Activated CD4-positive, alpha-beta memory T cell treated with anti-CD3 and anti-CD28 coated beads for 36 hours (primary cell): ENCODE measurements around the gene KIF13A. TPM values are rescaled to one million over a fixed set of nuclear protein-coding genes. Genes with fewer than 3 reads are reported as not detected.

Source experiments
- CTCF ChIA-PET: fragments of 350-600 bp; sonication (Branson Sonifier 250); formaldehyde crosslinking; loops from one replicate; lab custom pipeline; 2021; ENCODE audit warnings: antibody characterized with exemption, inconsistent platforms; lab: Charles Lee
- POLR2A ChIA-PET: fragments of 350-600 bp; sonication (Branson Sonifier 250); formaldehyde crosslinking; loops from one replicate; lab custom pipeline; 2021; ENCODE audit warnings: antibody characterized with exemption; lab: Charles Lee
- DNase-seq: peaks from one replicate; pipeline ENCODE4 v3.0.0-alpha.2; 2020
- H3K27ac Mint-ChIP-seq: one replicate; pipeline ENCODE4 v1.8.0; 2021; ENCODE audit warnings: mixed read lengths
- H3K27me3 Mint-ChIP-seq: one replicate; pipeline ENCODE4 v1.8.0; 2021; ENCODE audit warnings: mixed read lengths
- H3K36me3 Mint-ChIP-seq: one replicate; pipeline ENCODE4 v1.8.0; 2021; ENCODE audit warnings: mixed read lengths
- H3K4me1 Mint-ChIP-seq: one replicate; pipeline ENCODE4 v1.8.0; 2021; ENCODE audit warnings: low read depth, mixed read lengths
- H3K4me3 Mint-ChIP-seq: one replicate; pipeline ENCODE4 v1.8.0; 2021; ENCODE audit warnings: mild to moderate bottlenecking, mixed read lengths
- H3K9me3 Mint-ChIP-seq: one replicate; pipeline ENCODE4 v1.8.0; 2021; ENCODE audit warnings: mixed read lengths
- intact Hi-C: fragments of 100-400 bp; cut with micrococcal nuclease; formaldehyde crosslinking; loops from one replicate; pipeline ENCODE4 v1.15.1; 2023
- total RNA-seq, 2 experiments: library from RNA; stranded (reverse); gene quantifications; one replicate each; pipeline ENCODE4 v1.2.3, GENCODE V29; 2021

Gene KIF13A
- total RNA-seq, 2 experiments from 2014 or later: 0.07 TPM; not detected in 1

DNA sequence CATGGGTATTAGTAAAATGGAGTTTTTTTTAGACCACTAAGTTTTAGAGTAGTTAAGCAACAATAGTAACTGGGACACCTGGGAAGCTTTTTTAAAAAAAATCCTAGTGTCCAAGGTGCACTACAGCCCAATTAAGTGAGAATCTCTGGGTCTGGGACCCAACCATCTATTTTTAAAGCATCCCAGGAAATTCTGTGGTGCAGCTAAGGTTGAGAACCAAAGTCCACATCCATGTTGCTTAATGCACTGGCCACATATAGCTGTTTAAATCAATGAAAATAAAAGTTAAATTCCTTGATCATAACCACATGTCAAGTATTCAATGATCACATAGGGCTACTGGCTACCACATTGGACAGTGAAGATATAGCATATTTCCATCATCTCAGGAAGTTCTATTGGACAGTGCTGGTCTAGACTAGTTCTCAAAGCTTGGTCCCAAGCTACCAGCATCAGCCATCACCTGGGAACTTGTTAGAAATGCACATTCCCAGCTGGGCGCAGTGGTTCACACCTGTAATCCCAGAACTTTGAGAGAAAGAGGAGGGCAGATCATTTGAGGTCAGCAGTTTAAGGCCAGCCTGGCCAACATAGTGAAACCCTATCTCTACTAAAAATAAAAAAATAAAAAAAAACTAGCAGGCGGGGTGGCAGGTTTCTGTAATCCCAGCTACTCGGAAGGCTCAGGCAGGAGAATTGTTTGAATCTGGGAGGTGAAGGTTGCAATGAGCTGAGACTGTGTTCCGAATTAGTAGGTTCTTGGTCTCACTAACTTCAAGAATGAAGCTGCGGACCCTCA is 12.7 kb downstream of the KIF13A start:
- H3K4me3 Mint-ChIP-seq: no peak overlapping the region
- no peaks in the 10 kb centered on the region for H3K4me1 Mint-ChIP-seq
- H3K9me3 Mint-ChIP-seq: no peaks in the 10 kb centered on the region
- no peaks in the 10 kb centered on the region for H3K36me3 Mint-ChIP-seq
- H3K27ac Mint-ChIP-seq: no peak overlapping the region
- ChIA-PET POLR2A (no interaction called here), CTCF (no interaction called here)
- intact Hi-C loops: no loop called here
- H3K27me3 Mint-ChIP-seq: peaks cover 20% of the 10 kb centered on the region
- DNase-seq: no peak

DNA sequence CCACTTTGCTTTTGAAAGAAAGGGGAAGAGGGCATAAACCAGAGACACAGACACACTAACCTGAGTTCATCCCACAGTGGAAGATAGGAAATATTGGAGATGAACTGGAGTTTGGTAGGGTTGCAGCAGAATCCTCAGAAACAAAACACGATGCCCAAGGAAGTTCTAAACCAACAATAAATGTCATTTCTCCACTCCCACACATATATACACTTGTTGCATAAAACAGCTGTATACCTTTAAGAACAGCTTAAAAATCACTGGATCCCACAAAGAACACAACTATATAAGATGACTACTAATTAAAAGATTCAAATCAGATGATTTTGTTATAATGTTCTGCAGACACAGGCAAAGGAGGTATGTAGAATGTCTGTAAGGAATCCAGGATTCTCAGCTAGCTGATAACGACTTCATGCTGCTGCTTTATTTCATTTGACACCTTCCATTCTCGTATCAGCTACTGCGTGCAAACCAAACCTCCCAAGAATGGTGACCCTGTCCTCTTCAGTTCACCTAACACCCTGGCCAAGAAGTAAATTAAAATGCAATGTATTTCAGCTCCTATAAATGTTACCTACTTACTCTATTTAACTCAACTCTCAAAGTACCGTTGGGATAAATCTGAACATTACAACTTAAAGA is 14.3 kb downstream of the KIF13A start:
- no peaks in the 10 kb centered on the region for H3K4me1 Mint-ChIP-seq
- H3K27me3 Mint-ChIP-seq: peaks cover 17% of the 10 kb centered on the region
- H3K9me3 Mint-ChIP-seq: no peaks in the 10 kb centered on the region
- H3K4me3 Mint-ChIP-seq: no peak overlapping the region
- CTCF ChIA-PET: no interaction called here
- intact Hi-C loops: no loop called here
- H3K27ac Mint-ChIP-seq: no peak overlapping the region
- POLR2A ChIA-PET: no interaction called here
- no peak for DNase-seq
- no peaks in the 10 kb centered on the region for H3K36me3 Mint-ChIP-seq

DNA sequence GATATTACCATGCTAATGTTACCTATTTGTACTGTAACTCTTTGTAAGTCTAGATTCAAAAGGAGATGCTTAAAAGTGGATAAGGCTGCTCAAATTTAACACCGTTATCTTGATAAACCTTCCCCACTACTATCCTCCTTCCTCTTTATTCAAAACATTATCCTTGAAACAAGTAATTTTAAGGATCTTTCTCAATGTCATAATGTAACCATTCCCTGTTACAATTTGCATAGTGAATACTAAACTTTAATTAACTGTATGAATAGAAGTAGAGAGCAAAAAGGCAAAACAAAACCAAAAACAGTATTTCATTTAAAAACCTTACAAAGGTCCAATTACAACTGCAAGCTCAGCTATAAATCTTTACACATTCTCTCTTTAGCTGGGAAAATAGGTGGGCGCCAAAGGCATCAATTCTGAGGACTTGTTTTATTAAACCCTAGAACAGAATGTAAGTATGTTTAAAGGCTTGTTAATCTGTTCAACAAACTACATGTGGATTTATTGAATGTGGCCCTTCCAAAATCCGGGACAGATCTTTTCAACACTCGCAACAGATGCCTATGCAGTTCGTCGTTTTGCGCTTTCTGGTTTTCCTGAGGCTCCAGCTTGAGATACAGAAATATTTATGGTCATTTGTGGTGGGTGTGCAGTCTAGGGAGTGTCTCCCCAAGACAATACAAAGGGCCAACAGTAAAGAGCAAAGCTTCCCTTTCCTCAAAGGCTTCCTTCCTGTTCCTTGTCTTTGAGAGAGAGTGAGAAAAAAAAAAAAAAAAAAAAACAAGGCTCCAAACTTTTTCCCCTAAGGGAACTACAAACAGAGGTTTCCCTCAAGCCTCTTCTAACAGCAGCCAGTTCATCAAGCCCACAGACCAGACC is 15.1 kb downstream of the KIF13A start:
- intact Hi-C loops: no loop called here
- H3K27ac Mint-ChIP-seq: no peak overlapping the region
- CTCF ChIA-PET: interaction anchor here (0.6 kb wide), 1 partner anchor 39 kb away, joined by 3 read pairs; no protein-coding TSS in a partner anchor

DNA sequence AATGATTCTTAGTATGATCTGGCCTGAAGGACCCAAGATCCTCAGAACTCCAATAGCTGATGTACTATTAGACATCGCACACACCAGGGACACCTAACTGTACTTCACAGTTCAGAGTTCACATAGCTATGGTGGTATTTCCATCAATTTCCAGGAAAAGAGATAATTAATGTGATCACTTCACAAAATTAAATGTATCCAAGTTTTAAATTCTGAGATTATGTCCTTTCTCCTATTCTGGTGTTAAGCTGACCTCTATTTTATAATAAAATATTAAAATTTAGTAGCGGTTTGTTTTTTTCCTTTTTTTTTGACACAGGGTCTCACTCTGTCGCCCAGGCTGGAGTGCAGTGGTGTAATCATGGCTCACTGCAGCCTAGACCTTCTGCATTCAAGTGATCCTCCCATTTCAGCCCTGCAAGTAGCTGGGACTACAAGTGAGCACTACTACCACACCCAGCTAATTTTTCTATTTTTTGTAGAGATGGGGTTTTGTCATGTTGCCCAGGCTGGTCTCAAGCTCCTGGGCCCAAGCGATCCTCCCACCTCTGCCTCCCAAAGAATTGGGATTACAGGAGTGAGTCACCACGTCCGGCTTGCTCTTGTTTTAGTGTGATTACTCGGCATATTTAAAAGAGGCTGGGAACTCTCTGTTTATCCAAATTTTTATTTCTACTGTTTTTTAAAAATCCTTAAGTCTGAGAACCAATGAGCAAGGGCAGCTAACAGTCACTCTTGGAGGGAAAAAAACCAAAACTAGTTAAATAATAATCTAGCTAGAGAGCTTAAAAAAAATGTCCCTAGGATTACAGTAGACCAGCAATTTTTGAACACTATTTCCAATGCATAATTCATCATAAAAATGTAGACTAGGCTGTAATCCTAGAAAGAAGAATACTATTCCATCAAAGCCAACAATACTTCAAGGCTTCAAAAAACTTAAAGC is 16.0 kb downstream of the KIF13A start:
- Mint-ChIP-seq H3K27ac (no peak overlapping the region), H3K4me1 (no peaks in the 10 kb centered on the region), H3K27me3 (peaks cover 15% of the 10 kb centered on the region), H3K36me3 (no peaks in the 10 kb centered on the region), H3K9me3 (no peaks in the 10 kb centered on the region), H3K4me3 (no peak overlapping the region)
- intact Hi-C loops: no loop called here
- DNase-seq: no peak
- ChIA-PET POLR2A (no interaction called here), CTCF (interaction anchor here (0.8 kb wide), 1 partner anchor 151 kb away, joined by 3 read pairs; no protein-coding TSS in a partner anchor)

More for the DNA sequence above, 15.1 kb downstream of the KIF13A start:
- Mint-ChIP-seq H3K27me3 (peaks cover 17% of the 10 kb centered on the region), H3K36me3 (no peaks in the 10 kb centered on the region), H3K9me3 (no peaks in the 10 kb centered on the region), H3K4me1 (no peaks in the 10 kb centered on the region), H3K4me3 (no peak overlapping the region)
- DNase-seq: no peak
- POLR2A ChIA-PET: interaction anchor here (0.5 kb wide), 1 partner anchor 375 kb away, joined by 4 read pairs; no protein-coding TSS in a partner anchor

DNA sequence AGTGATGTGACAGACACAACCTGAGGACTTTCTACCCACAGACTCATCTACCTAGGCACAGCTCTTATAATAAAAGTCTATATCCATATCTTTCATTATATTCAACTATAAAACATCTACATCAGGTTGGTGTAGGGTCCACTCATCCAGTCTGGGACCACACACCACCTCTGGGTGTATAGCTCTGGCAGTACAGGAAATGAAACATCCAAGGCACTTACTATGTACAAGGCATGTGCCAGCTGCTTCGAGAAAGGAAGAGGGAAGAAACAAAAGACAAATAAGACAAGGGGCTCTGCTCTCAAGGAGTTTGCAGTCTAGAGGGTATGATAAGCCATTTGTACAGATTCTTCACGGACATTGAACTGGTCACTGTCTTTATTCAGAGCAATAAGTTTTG is 18.6 kb downstream of the KIF13A start:
- H3K27ac Mint-ChIP-seq: no peak overlapping the region
- ChIA-PET CTCF (no interaction called here), POLR2A (interaction anchor here (0.6 to 1.0 kb wide), 2 partner anchors 15 to 80 kb away, joined by 3 to 4 read pairs; no protein-coding TSS in a partner anchor)
- H3K36me3 Mint-ChIP-seq: no peaks in the 10 kb centered on the region
- no peak for DNase-seq
- no peak overlapping the region for H3K4me3 Mint-ChIP-seq
- H3K27me3 Mint-ChIP-seq: peaks cover 15% of the 10 kb centered on the region
- intact Hi-C loops: no loop called here
- no peaks in the 10 kb centered on the region for H3K4me1 Mint-ChIP-seq
- H3K9me3 Mint-ChIP-seq: no peaks in the 10 kb centered on the region

DNA sequence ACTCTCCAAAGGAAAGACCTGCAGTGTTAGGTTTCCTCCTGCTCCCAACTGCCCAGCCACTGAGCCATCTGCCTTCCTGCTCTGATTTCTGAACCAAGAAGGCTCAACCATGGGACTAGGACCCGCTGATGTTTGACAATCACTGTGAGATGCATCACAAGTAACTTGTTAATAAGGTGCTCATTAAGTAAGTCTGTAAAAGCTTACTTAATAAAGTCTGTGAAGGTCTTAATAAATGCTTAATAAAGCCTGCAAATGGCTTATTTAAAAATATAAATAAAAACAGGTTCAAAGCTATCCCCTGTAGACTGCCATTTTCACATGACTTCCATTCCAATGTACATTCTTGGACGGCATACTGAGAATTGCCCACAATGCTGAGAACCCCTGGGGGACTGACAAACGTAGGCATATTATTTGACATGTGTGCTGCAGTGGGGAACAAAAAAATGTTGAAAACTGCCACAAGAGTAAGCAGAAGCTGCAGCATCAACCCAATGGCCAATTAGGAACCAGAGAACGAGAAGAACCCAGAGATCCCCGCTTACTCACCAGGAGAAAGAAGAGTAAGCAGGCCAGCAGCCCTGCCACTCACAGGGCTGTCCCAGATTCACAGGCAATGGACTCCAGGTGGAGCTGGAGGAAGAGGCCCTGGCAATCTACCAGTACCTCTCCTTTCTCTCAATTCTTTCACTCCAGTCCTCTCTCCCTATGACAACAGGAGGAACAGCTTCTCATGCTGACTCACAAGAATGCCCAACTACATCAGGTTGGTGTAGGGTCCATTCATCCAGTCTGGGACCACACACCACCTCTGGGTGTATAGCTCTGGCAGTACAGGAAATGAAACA is 19.5 kb downstream of the KIF13A start:
- Mint-ChIP-seq H3K9me3 (no peaks in the 10 kb centered on the region), H3K27ac (no peak overlapping the region), H3K27me3 (peaks cover 8% of the 10 kb centered on the region), H3K36me3 (no peaks in the 10 kb centered on the region), H3K4me1 (no peaks in the 10 kb centered on the region), H3K4me3 (no peak overlapping the region)
- POLR2A ChIA-PET: interaction anchor here (1.0 kb wide), 1 partner anchor 79 kb away, joined by 3 read pairs; no protein-coding TSS in a partner anchor
- no peak for DNase-seq
- CTCF ChIA-PET: no interaction called here
- intact Hi-C loops: no loop called here

DNA sequence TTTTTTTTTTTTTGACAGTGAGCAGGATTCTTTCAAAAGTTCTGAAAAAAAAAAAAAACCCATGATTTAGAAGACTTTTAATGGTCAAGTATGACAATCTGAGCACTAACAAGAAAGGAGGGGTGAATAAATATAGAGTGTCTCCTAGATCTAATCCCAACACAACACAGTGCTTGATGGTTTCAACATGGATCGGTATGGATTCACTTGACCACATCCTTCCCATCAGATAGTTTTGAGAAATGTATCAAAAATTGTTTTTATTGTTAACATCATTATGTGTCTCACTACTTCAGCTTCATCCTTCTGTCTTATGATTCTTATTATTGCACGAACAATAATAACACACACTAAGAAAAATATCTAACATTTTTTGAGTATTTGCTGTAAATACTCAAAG is 21.0 kb downstream of the KIF13A start:
- H3K4me1 Mint-ChIP-seq: no peaks in the 10 kb centered on the region
- no peak overlapping the region for H3K4me3 Mint-ChIP-seq
- no peaks in the 10 kb centered on the region for H3K36me3 Mint-ChIP-seq
- peaks cover 9% of the 10 kb centered on the region for H3K27me3 Mint-ChIP-seq
- no peak for DNase-seq
- ChIA-PET POLR2A (no interaction called here), CTCF (no interaction called here)
- no peak overlapping the region for H3K27ac Mint-ChIP-seq
- no peaks in the 10 kb centered on the region for H3K9me3 Mint-ChIP-seq
- intact Hi-C loops: no loop called here

DNA sequence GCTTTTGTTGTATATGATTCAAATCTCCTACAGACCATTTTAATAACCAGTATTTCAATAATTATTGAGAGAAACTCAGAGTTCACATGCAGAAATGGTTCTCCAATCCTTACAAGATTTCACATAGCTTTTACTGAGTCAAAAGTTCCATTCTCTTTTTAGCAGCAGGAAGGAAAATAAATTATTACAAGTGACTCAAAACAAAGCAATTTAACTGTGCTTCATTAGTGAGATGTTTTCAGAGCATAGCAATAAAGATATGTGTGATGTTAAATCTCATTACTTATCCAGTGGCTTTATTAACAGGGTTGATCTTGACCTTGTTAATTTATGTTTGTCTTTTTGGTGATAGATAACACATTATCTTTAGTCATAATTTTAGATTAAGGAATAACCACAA is 22.0 kb downstream of the KIF13A start:
- Mint-ChIP-seq H3K4me1 (no peaks in the 10 kb centered on the region), H3K4me3 (no peak overlapping the region), H3K27me3 (peaks cover 8% of the 10 kb centered on the region), H3K27ac (no peak overlapping the region), H3K9me3 (no peaks in the 10 kb centered on the region), H3K36me3 (no peaks in the 10 kb centered on the region)
- ChIA-PET CTCF (no interaction called here), POLR2A (no interaction called here)
- DNase-seq: no peak
- intact Hi-C loops: no loop called here

DNA sequence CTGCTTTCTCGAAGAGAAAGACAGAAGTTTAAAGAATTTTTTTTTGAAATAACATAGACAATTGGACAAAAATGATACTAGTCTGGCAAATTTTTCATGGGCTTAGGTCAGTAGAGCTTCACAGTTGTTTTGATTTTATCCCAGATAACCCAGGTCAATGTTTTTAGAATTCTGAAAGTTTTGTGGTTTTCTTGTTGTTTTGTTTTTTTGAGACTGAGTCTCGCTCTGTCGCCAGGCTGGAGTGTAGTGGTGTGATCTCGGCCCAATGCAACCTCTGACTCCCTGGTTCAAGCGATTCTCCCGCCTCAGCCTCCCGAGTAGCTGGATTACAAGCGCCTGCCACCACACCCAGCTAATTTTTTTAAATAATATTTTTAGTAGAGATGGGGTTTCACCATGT is 22.8 kb downstream of the KIF13A start:
- Mint-ChIP-seq H3K4me1 (no peaks in the 10 kb centered on the region), H3K27ac (no peak overlapping the region), H3K27me3 (peaks cover 10% of the 10 kb centered on the region), H3K4me3 (no peak overlapping the region), H3K9me3 (no peaks in the 10 kb centered on the region), H3K36me3 (no peaks in the 10 kb centered on the region)
- DNase-seq: no peak
- POLR2A ChIA-PET: no interaction called here
- intact Hi-C loops: no loop called here
- CTCF ChIA-PET: no interaction called here

DNA sequence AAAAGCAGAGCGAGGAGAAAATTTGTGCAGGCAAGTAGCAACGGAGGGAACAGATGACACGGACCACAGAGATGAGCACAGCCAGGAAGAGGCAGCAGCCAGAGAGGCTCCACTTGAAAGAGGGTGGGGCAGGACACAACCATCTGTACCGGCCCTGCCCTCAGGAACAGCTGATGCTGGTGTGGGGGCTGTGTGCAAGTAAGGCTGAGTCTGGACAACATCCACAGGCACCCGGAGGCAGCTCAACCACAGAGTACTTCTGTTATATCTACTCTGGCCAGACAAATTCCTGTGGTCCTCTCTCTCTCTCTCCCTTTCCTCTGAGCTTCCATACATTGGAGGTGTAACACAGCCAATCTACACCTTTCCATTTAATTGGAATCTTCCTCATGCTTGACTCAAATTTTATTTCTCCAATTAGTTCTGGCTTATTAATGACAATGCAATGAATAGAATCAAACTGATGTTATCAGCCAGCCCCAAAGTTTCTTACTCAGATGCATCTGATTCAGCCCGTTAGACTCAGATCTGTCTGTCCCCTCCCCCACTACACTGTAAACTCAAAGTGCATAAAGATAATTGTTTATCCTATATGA is 24.9 kb downstream of the KIF13A start:
- no peaks in the 10 kb centered on the region for H3K36me3 Mint-ChIP-seq
- H3K27ac Mint-ChIP-seq: no peak overlapping the region
- H3K9me3 Mint-ChIP-seq: no peaks in the 10 kb centered on the region
- intact Hi-C loops: no loop called here
- DNase-seq: no peak
- peaks cover 10% of the 10 kb centered on the region for H3K27me3 Mint-ChIP-seq
- POLR2A ChIA-PET: no interaction called here
- H3K4me1 Mint-ChIP-seq: no peaks in the 10 kb centered on the region
- CTCF ChIA-PET: interaction anchor here (0.6 kb wide), 1 partner anchor 15 kb away, joined by 3 read pairs; no protein-coding TSS in a partner anchor
- H3K4me3 Mint-ChIP-seq: no peak overlapping the region
